Activated T-cell treated with anti-CD3 and anti-CD28 coated beads, Interleukin-2, amount 50 U/mL, for 72 hours (primary cell): Measurements from ENCODE around the gene DCST1. TPM values are rescaled to one million over a fixed set of nuclear protein-coding genes. Genes with fewer than 3 reads are reported as not detected.

ENCODE experiments used
- ATAC-seq, 2 donors: fragments of 150-1000 bp; cut with Tn5 transposase; replicated peaks in 1 of 2; 2 replicates each; pipeline ENCODE4 v1.10.0; 2021; ENCODE audit warnings: moderate library complexity in 2 of 2, mild to moderate bottlenecking in 1 of 2
- DNase-seq, 2 donors: peaks; one replicate each; pipeline ENCODE4 v3.0.0; 2021 to 2022; ENCODE audit warnings: mixed read lengths in 1 of 2
- H3K27ac Mint-ChIP-seq: one replicate; pipeline ENCODE4 v1.8.0; 2022; ENCODE audit warnings: mild to moderate bottlenecking, moderate library complexity, mixed read lengths
- H3K27me3 Mint-ChIP-seq: one replicate; pipeline ENCODE4 v1.8.0; 2022; ENCODE audit warnings: low read depth, mixed read lengths
- H3K36me3 Mint-ChIP-seq, 2 donors: one replicate each; pipeline ENCODE4 v1.8.0; 2022; ENCODE audit warnings: mixed read lengths in 2 of 2, mild to moderate bottlenecking in 1 of 2; ENCODE audit not compliant: insufficient read depth in 2 of 2
- H3K4me1 Mint-ChIP-seq: one replicate; pipeline ENCODE4 v1.8.0; 2022; ENCODE audit warnings: low read depth, mixed read lengths
- H3K4me3 Mint-ChIP-seq, 2 donors: one replicate each; pipeline ENCODE4 v1.8.0; 2022; ENCODE audit warnings: mild to moderate bottlenecking in 2 of 2, mixed read lengths in 2 of 2, moderate library complexity in 2 of 2
- H3K9me3 Mint-ChIP-seq, 2 donors: one replicate each; pipeline ENCODE4 v1.8.0; 2022; ENCODE audit warnings: mixed read lengths in 2 of 2
- total RNA-seq, 2 donors: library from RNA; stranded (reverse); gene quantifications; one replicate each; pipeline ENCODE4 v1.2.3, GENCODE V29; 2022

The DCST1 gene
- total RNA-seq, 2 donors from 2014 or later: 0.10 TPM; not detected in 1

GRCh38 chr1:154996966-154997701 is 36.5 kb upstream of the DCST1 start:
- H3K4me3 Mint-ChIP-seq: no peak overlapping the region
- no peak overlapping the region for H3K27ac Mint-ChIP-seq
- H3K9me3 Mint-ChIP-seq: no peaks in the 10 kb centered on the region
- ATAC-seq: no peak
- H3K4me1 Mint-ChIP-seq: peaks cover 35% of the 10 kb centered on the region
- DNase-seq: no peak
- no peaks in the 10 kb centered on the region for H3K36me3 Mint-ChIP-seq
- H3K27me3 Mint-ChIP-seq: no peaks in the 10 kb centered on the region

- no peak for DNase-seq
- H3K4me3 Mint-ChIP-seq: peak overlapping the region; percentile 53 to 67
- no peak for ATAC-seq
- peaks cover 35% of the 10 kb centered on the region for H3K4me1 Mint-ChIP-seq
- peaks cover 3 to 4% of the 10 kb centered on the region in 2 donors for H3K36me3 Mint-ChIP-seq
- no peaks in the 10 kb centered on the region for H3K27me3 Mint-ChIP-seq
- H3K9me3 Mint-ChIP-seq: no peaks in the 10 kb centered on the region
- H3K27ac Mint-ChIP-seq: peak overlapping the region; percentile 42
Observed at GRCh38 chr1:154998201-154998780, 35.3 kb upstream of the DCST1 start.

- peak; percentile 1 to 2 for ATAC-seq
- peaks cover 6 to 8% of the 10 kb centered on the region in 2 donors for H3K36me3 Mint-ChIP-seq
- H3K27me3 Mint-ChIP-seq: no peaks in the 10 kb centered on the region
- H3K9me3 Mint-ChIP-seq: no peaks in the 10 kb centered on the region
- DNase-seq: peak; percentile 80 to 82
- peak overlapping the region; percentile 5 for H3K27ac Mint-ChIP-seq
- peak overlapping the region; percentile 63 to 94 for H3K4me3 Mint-ChIP-seq
- peaks cover 35% of the 10 kb centered on the region for H3K4me1 Mint-ChIP-seq
Observed at GRCh38 chr1:154998818-154999570, 34.6 kb upstream of the DCST1 start.

- Mint-ChIP-seq H3K36me3 (peaks cover 11 to 13% of the 10 kb centered on the region in 2 donors), H3K9me3 (no peaks in the 10 kb centered on the region), H3K4me1 (peaks cover 37% of the 10 kb centered on the region), H3K27me3 (no peaks in the 10 kb centered on the region), H3K27ac (peak overlapping the region; percentile 71), H3K4me3 (peak overlapping the region; percentile 84 to 94)
- ATAC-seq: peak; percentile 2 to 6
- DNase-seq: peak; percentile 77 to 84
Observed at GRCh38 chr1:154999571-155000410, 33.8 kb upstream of the DCST1 start.

GRCh38 chr1:155000411-155000725 is 33.3 kb upstream of the DCST1 start:
- H3K27ac Mint-ChIP-seq: peak overlapping the region; percentile 71
- peaks cover 11 to 13% of the 10 kb centered on the region in 2 donors for H3K36me3 Mint-ChIP-seq
- H3K9me3 Mint-ChIP-seq: no peaks in the 10 kb centered on the region
- ATAC-seq: no peak
- H3K4me1 Mint-ChIP-seq: peaks cover 36% of the 10 kb centered on the region
- H3K4me3 Mint-ChIP-seq: peak overlapping the region; percentile 84 to 94
- H3K27me3 Mint-ChIP-seq: no peaks in the 10 kb centered on the region
- no peak for DNase-seq

GRCh38 chr1:155000726-155001424 is 32.7 kb upstream of the DCST1 start:
- Mint-ChIP-seq H3K36me3 (peaks cover 11 to 13% of the 10 kb centered on the region in 2 donors), H3K9me3 (no peaks in the 10 kb centered on the region), H3K27me3 (no peaks in the 10 kb centered on the region), H3K4me1 (peaks cover 41% of the 10 kb centered on the region), H3K27ac (peak overlapping the region; percentile 86), H3K4me3 (peak overlapping the region; percentile 94 to 98)
- peak; percentile 94 to 96 for DNase-seq
- peak; percentile 61 to 62 for ATAC-seq

- Mint-ChIP-seq H3K4me1 (peaks cover 46% of the 10 kb centered on the region), H3K27ac (peak overlapping the region; percentile 41), H3K4me3 (peak overlapping the region; percentile 94 to 98), H3K36me3 (peaks cover 11 to 13% of the 10 kb centered on the region in 2 donors), H3K27me3 (no peaks in the 10 kb centered on the region), H3K9me3 (no peaks in the 10 kb centered on the region)
- ATAC-seq: no peak
- no peak for DNase-seq
Observed at GRCh38 chr1:155001425-155001674, 32.3 kb upstream of the DCST1 start.

GRCh38 chr1:155001675-155002463 is 31.8 kb upstream of the DCST1 start:
- H3K4me3 Mint-ChIP-seq: peak overlapping the region; percentile 94 to 98
- ATAC-seq: peak; percentile 70
- peaks cover 11 to 13% of the 10 kb centered on the region in 2 donors for H3K36me3 Mint-ChIP-seq
- DNase-seq: peak; percentile 99 to 100
- peak overlapping the region; percentile 97 for H3K27ac Mint-ChIP-seq
- H3K9me3 Mint-ChIP-seq: no peaks in the 10 kb centered on the region
- H3K27me3 Mint-ChIP-seq: no peaks in the 10 kb centered on the region
- H3K4me1 Mint-ChIP-seq: peaks cover 51% of the 10 kb centered on the region

- DNase-seq (peak in 1 of 2 donors; percentile 48), ATAC-seq (peak in 1 of 2 donors; percentile 1)
- Mint-ChIP-seq H3K4me3 (peak within 1 kb of the TSS; percentile 98 to 99), H3K36me3 (peaks cover 11 to 13% of the 10 kb centered on the region in 2 donors), H3K27me3 (no peaks in the 10 kb centered on the region), H3K27ac (peak within 1 kb of the TSS; percentile 97), H3K4me1 (peaks cover 53% of the 10 kb centered on the region), H3K9me3 (no peaks in the 10 kb centered on the region)
Observed at GRCh38 chr1:155002464-155003226, 31.0 kb upstream of the DCST1 start, which contains the start of gene ZBTB7B. Gene ZBTB7B (plus strand): TSS chr1:155002802. CDS start chr1:155014661, 11,859 bp downstream.

GRCh38 chr1:155003227-155003765 is 30.3 kb upstream of the DCST1 start:
- ATAC-seq (no peak), DNase-seq (peak; percentile 41 to 43)
- peak overlapping the region; percentile 98 to 99 for H3K4me3 Mint-ChIP-seq
- H3K9me3 Mint-ChIP-seq: no peaks in the 10 kb centered on the region
- H3K27me3 Mint-ChIP-seq: no peaks in the 10 kb centered on the region
- H3K27ac Mint-ChIP-seq: peak overlapping the region; percentile 96
- H3K4me1 Mint-ChIP-seq: peaks cover 51% of the 10 kb centered on the region
- peaks cover 11 to 13% of the 10 kb centered on the region in 2 donors for H3K36me3 Mint-ChIP-seq

GRCh38 chr1:155003766-155004351 is 29.8 kb upstream of the DCST1 start:
- Mint-ChIP-seq H3K4me1 (peaks cover 51% of the 10 kb centered on the region), H3K36me3 (peaks cover 12 to 14% of the 10 kb centered on the region in 2 donors), H3K27ac (peak overlapping the region; percentile 99), H3K27me3 (no peaks in the 10 kb centered on the region), H3K9me3 (no peaks in the 10 kb centered on the region), H3K4me3 (peak overlapping the region; percentile 98 to 99)
- DNase-seq (peak; percentile 42 to 71), ATAC-seq (no peak)
